B cell (primary cell): ENCODE data around the gene OR5AC2.

Experiments
- EZH2 ChIP-seq: IDR thresholded peaks from 2 replicates; pipeline ENCODE4 v1.6.1; 2012; ENCODE audit warnings: borderline replicate concordance, low read depth, mild to moderate bottlenecking, moderate library complexity, low read length; ENCODE audit not compliant: insufficient read depth, poor library complexity, severe bottlenecking
- TF ChIP-seq, protein P1 (sequence below): fragments of 200-600 bp; IDR thresholded peaks from one replicate; pipeline ENCODE4 v1.8.0; 2022; ENCODE audit warnings: antibody characterized with exemption, mild to moderate bottlenecking

DNA sequence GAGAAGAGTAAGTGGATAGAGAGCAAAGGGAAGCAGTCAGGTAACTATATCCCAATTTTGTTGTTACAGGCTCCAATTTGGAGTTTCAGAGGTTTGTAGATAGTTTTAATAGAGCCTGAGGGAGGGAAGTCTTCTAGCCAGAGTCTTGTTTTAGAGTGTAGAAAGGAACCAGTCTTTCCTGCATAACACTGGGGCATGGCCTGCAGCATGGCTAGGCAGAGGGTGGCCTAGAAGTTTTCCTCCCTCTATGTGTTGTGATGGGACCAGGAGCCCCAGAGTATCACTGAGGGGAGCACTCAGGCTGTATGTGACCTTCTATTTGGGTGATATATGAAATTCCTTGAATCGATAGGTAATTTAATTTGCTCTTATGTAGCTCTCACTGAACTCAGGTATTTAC is 29.3 kb upstream of the OR5AC2 start:
- TF ChIP-seq, protein P1, sequence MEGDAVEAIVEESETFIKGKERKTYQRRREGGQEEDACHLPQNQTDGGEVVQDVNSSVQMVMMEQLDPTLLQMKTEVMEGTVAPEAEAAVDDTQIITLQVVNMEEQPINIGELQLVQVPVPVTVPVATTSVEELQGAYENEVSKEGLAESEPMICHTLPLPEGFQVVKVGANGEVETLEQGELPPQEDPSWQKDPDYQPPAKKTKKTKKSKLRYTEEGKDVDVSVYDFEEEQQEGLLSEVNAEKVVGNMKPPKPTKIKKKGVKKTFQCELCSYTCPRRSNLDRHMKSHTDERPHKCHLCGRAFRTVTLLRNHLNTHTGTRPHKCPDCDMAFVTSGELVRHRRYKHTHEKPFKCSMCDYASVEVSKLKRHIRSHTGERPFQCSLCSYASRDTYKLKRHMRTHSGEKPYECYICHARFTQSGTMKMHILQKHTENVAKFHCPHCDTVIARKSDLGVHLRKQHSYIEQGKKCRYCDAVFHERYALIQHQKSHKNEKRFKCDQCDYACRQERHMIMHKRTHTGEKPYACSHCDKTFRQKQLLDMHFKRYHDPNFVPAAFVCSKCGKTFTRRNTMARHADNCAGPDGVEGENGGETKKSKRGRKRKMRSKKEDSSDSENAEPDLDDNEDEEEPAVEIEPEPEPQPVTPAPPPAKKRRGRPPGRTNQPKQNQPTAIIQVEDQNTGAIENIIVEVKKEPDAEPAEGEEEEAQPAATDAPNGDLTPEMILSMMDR, result no peak
- TF ChIP-seq EZH2, result no peak
